HCT116 (cell line): ENCODE data around the gene RAB5IF.

ENCODE experiments used
- CTCF ChIP-seq, 3 experiments: fragments of 200-600 bp in 1 of 3; sonication (generic) in 1 of 3; IDR thresholded peaks in 2 of 3; conservative IDR thresholded peaks in 1 of 3; 2 replicates each; pipeline ENCODE4 v1.5.1; 2012 to 2017; ENCODE audit warnings: low read depth in 2 of 3, low read length in 2 of 3, antibody characterized with exemption in 1 of 3, borderline replicate concordance in 1 of 3, control low read depth in 1 of 3, mild to moderate bottlenecking in 1 of 3, mixed read lengths in 1 of 3, mixed run types in 1 of 3, moderate library complexity in 1 of 3; ENCODE audit not compliant: insufficient read depth in 1 of 3
- EGR1 ChIP-seq: IDR thresholded peaks from 2 replicates; pipeline ENCODE4 v1.6.1; 2012; ENCODE audit warnings: low read depth
- POLR2A ChIP-seq: IDR thresholded peaks from 2 replicates; pipeline ENCODE4 v1.7.0; 2011; ENCODE audit warnings: borderline replicate concordance; ENCODE audit not compliant: insufficient read depth, insufficient read length; ENCODE audit errors: extremely low read depth
- POLR2AphosphoS5 ChIP-seq: IDR thresholded peaks from 2 replicates; pipeline ENCODE4 v1.6.1; 2011; ENCODE audit warnings: mild to moderate bottlenecking, low read depth, low read length, moderate library complexity
- SRF ChIP-seq: IDR thresholded peaks from 2 replicates; pipeline ENCODE4 v1.6.1; 2012; ENCODE audit warnings: low read depth
- ZBTB33 ChIP-seq: IDR thresholded peaks from 2 replicates; pipeline ENCODE4 v1.6.1; 2011; ENCODE audit warnings: mild to moderate bottlenecking, low read length, moderate library complexity; ENCODE audit not compliant: insufficient replicate concordance; ENCODE audit errors: extremely low read depth
- ZNF274 ChIP-seq: fragments of 200-500 bp; sonication (Bioruptor generic); IDR thresholded peaks from 2 replicates; pipeline ENCODE4 v1.6.1; 2014; ENCODE audit warnings: mild to moderate bottlenecking, low read depth, low read length, inconsistent platforms
- TF ChIP-seq, protein P1 (sequence below): IDR thresholded peaks from 2 replicates; pipeline ENCODE4 v1.6.1; 2012

- TF ChIP-seq, protein P1, sequence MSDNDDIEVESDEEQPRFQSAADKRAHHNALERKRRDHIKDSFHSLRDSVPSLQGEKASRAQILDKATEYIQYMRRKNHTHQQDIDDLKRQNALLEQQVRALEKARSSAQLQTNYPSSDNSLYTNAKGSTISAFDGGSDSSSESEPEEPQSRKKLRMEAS = no peak
- TF ChIP-seq CTCF (IDR thresholded peaks at IDR 0.05 in 2 of 3, conservative IDR thresholded peaks at IDR 0.05 in 1 of 3; ENCODE audit: borderline replicate concordance in 1 of 3, insufficient read depth in 1 of 3, low read depth in 2 of 3, low read length in 2 of 3) (no peak), POLR2AphosphoS5 (no peak), POLR2A (no peak), ZBTB33 (no peak), SRF (no peak), EGR1 (no peak), ZNF274 (no peak)
Measured at GRCh38 chr20:36582322-36582721, 23.3 kb upstream of the RAB5IF start.
